NCI-H1092 (cell line): ENCODE results near the gene BPI.
"Not testable (repeated sequence)": the region's sequence is repeated elsewhere in the genome, so short reads cannot be mapped to it uniquely, and the experiment has no call there.

Experiments
- DNase-seq: peaks from one replicate; lab custom pipeline; 2025; lab: John Stamatoyannopoulos, UW

The BPI gene

GRCh38 chr20:38278131-38278530 lies 25.8 kb upstream of the BPI start:
- DNase-seq, result no peak

GRCh38 chr20:38278763-38279162 lies 25.2 kb upstream of the BPI start:
- no peak for DNase-seq

GRCh38 chr20:38281176-38281915 lies 22.6 kb upstream of the BPI start:
- not testable (repeated sequence) for DNase-seq

- DNase-seq, result no peak
These were observed 20.7 kb upstream of the BPI start for GRCh38 chr20:38283236-38283635.

- not testable (repeated sequence) for DNase-seq
These were observed 19.8 kb upstream of the BPI start for GRCh38 chr20:38284066-38284650.

- DNase-seq, result no peak
These were observed 19.0 kb upstream of the BPI start for GRCh38 chr20:38284893-38285444.

- DNase-seq, result no peak
These were observed 17.1 kb upstream of the BPI start for GRCh38 chr20:38286586-38287531.

- no peak for DNase-seq
These were observed 12.8 kb upstream of the BPI start for GRCh38 chr20:38290829-38291814.

- DNase-seq, result no peak
These were observed 12.0 kb upstream of the BPI start for GRCh38 chr20:38291966-38292365.

- no peak for DNase-seq
These were observed 10.4 kb upstream of the BPI start for GRCh38 chr20:38293491-38294065.

- DNase-seq, result no peak
These were observed 9.8 kb upstream of the BPI start for GRCh38 chr20:38294076-38294591.

GRCh38 chr20:38295811-38296210 lies 8.1 kb upstream of the BPI start:
- DNase-seq, result no peak

GRCh38 chr20:38296433-38296832 lies 7.5 kb upstream of the BPI start:
- DNase-seq, result no peak

- no peak for DNase-seq
These were observed 5.9 kb upstream of the BPI start for GRCh38 chr20:38297916-38298674.

- DNase-seq, result no peak
These were observed 5.1 kb upstream of the BPI start for GRCh38 chr20:38298768-38299288.

GRCh38 chr20:38299963-38300362 lies 4.0 kb upstream of the BPI start:
- DNase-seq, result no peak

- no peak for DNase-seq
These were observed 3.5 kb upstream of the BPI start for GRCh38 chr20:38300438-38300837.

GRCh38 chr20:38301309-38301708 lies 2.6 kb upstream of the BPI start:
- no peak for DNase-seq

GRCh38 chr20:38302786-38303185 lies 1.2 kb upstream of the BPI start:
- DNase-seq, result no peak
